Dedifferentiated amniotic fluid mesenchymal stem cell (primary cell): ENCODE results near the gene MRPL52.
"Not testable (repeated sequence)": the region's sequence is repeated elsewhere in the genome, so short reads cannot be mapped to it uniquely, and the experiment has no call there.

ENCODE experiments used
- DNase-seq: peaks from one replicate; pipeline ENCODE4 v3.0.0-alpha.2; 2016; ENCODE audit errors: extremely low spot score

Gene MRPL52

DNA sequence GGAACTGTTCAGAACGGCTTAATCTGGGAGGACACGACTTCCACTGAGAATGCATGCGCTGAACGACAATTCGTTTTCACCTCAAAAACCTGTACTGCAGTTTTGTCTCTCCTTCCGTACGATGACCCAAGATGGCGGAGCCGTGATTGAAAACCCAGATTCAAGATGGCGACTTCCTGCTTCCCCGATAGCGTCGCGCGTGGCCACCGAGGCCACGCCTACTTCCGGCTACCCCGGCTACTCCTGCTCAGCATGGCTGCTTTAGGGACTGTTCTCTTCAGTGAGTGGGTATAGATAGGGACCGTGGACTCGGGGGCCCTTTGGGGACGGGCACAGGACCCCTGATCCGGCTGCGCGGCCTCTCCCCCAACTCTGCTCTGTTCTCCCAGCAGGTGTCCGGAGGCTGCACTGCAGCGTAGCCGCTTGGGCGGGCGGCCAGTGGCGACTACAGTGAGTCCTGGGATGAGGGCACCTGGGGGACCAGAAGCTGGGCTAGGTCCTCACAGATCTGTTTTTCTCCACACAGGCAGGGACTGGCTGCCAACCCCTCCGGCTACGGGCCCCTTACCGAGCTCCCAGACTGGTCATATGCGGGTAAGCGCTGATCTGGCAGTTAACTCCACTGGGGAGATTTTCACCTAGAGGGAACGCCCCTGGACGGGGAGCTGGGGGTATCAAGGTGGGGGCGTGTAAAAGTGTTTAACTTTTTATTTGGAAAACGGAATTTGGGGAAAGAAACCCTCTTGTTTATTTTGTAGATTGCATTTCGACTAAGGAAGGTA is at the start of gene MRPL52:
Gene MRPL52, plus strand, starts transcription at position 227 of the 782 bp plus-strand sequence. Its CDS starts 26 bp downstream, at position 253.
- peak; percentile 86 for DNase-seq

DNA sequence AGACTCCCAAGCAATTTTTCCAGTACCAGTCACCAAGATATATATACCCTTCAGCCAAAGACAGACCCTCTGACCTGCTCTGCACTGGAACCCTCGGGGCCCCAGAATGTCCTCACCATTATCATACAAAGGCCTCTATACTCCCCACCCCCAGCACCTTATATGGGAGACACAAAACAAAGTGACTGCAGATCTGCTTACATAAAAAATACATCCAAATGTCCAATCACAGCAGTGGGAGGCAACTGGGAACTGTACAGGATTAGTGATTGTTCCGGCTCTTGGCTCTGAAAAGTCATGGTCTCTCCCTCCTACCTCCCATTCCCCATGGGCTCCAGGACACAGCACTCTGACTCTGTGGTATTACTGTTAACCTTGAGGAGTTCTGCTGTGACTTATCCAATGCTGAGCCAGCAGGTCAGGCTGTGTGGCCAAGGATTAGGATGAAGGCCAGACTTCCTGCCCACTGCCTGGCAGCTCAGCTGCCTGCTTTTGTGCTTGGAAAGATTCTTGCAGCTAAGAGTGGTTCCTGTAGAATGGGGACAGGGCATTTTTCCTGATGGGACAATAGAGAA is 49.5 kb upstream of the MRPL52 start:
- DNase-seq, result no peak

GRCh38 chr14:22780941-22781300 is 48.8 kb upstream of the MRPL52 start:
- DNase-seq, result no peak

GRCh38 chr14:22781301-22781991 is 48.2 kb upstream of the MRPL52 start:
- no peak for DNase-seq

DNA sequence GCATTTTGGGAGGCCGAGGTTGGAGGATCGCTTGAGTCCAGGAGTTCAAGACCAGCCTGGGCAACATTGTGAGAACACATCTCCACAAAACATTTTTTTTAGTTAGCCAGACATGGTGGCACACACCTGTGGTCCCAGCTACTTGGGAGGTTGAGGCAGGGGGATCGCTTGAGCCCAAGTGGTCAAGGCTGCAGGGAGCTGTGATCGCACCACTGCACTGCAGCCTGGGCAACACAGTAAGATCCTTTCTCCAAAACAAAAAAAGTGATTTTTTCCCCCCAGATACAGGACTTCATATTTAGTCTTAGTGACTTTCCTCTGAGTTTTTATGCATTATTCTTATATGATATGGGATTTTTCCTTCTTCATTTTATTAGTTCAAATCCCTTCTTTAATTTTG is 43.0 kb upstream of the MRPL52 start:
- DNase-seq, result no peak

- peak; percentile 48 for DNase-seq
Observed at GRCh38 chr14:22791301-22791700, 38.4 kb upstream of the MRPL52 start.

- no peak for DNase-seq
Observed at GRCh38 chr14:22792158-22792557, 37.5 kb upstream of the MRPL52 start.

- DNase-seq, result not testable (repeated sequence)
Observed at GRCh38 chr14:22793550-22793949, 36.1 kb upstream of the MRPL52 start.

DNA sequence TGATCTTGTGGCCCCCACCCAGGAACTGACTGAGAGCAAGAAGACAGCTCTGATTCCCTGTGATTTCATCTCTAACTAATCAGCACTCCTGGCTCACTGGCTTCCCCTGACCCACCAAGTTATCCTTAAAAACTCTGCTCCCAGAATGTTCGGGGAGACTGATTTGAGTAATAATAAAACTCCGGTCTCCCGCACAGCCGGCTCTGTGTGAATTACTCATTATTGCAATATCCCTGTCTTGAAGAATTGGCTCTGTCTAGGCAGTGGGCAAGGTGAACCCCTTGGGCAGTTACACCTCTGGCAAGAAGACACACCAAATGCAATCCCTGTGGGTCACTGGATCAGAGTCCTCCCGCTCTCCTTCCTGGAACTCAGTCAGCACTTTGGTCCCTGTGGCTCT is 35.7 kb upstream of the MRPL52 start:
- DNase-seq, result no peak

DNA sequence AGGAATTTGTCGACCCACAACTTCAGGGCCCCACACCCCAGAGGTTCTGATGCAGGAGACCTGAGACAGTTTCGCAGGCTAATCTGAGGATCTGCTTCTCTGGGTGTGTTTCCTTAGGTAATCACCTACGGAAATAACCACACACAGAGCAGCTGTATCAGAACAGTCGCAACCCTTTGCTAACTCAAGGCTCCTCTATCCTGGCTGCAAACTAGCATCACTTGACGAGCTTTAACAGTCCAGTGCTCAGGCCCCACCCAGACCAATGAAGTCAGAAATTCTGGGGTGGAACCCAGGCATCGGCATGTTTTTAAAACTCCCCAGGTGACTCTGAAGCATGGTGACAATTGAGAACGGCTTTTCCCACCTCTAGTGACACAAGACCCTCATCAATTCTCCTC is 35.1 kb upstream of the MRPL52 start:
- no peak for DNase-seq

DNA sequence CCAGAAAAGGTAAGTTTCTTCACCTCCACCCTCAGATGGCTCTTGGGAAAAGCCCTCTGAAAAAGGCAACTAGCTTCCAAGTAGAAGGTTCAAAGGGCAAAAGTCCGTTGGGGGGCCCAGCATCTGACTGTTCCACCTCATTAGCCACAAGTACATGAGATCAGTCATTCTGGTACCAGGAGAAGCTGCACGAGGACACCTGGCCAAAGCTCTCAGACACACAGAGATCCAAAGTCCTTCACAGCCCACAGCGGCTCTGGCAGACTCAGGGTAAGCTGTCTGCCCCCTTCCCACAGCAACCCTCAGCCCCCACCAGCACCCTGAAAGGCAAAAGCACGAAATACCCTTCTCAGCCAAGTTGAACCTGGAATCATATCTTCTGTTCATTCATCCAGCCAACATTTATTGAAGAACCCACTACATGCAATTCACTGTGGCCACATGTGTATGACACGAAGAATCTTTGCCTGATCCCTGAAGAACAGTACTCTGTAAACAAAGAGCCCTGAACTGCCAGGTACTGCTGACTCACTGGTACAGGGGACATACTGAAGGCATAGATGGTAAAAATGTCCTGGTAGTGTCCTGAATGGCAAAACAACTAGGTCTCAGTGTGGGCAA is 33.5 kb upstream of the MRPL52 start:
- no peak for DNase-seq

DNA sequence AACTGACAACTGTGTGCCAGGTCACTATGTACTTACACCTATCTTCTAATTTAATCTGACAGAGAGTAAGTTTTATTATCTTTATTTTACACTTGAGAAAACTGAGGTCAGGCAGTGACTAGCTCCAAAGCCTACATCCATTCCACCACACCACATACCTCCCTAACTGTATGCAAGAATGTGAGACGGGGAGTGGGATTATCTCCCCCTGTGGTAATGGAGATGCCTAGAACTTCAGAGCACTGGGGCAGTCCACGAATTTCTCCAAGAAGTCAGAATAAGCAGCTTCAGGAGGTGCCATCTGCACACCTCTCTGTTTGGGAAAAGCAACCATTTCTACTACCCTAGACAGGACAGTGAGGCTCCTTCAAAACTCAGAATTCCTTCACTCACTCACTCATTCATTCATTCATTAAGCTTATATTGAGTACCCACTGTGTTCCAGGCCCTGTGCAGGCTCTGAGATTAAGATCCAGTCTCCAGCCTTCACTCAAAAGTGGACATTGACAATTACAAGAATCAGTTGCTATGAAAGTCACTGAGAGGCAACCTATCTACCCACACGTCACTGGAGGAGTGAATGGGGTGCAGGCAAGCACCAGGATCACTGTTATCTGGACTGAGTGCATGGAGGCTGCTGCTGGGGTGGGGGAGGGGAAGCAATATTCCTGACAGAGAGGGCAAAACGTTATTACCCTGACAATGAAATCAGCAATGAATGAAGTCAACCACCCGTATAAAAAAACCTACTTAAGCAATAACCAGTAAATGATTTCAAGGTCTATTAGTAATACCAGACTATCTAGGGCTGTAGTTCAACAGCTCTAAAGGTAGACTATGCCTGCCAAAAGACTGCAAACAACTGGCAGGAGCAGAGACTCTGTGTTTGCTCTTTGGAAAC is 32.4 kb upstream of the MRPL52 start:
- no peak for DNase-seq

DNA sequence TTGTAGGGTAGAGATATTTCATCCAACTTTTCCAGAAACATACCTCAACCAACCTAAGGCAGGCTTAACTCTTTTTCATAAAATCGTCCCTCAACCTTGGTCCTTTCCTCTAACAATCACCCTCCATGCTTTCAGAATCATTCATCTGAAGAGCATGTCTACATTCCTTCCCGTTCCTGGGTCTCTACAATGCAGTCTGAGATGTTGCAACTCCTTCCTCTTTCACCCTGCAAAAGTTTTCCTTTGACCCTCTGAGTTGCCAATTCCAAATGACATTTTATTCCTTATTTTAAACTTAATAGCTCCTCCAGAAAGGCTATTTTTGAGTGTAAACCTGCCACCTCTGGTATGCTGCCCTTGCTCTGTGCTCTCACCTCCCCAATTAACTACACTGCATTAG is 31.2 kb upstream of the MRPL52 start:
- DNase-seq, result no peak

- DNase-seq, result no peak
Observed at GRCh38 chr14:22800346-22800745, 29.3 kb upstream of the MRPL52 start.

- DNase-seq, result no peak
Observed at GRCh38 chr14:22801716-22802115, 28.0 kb upstream of the MRPL52 start.

DNA sequence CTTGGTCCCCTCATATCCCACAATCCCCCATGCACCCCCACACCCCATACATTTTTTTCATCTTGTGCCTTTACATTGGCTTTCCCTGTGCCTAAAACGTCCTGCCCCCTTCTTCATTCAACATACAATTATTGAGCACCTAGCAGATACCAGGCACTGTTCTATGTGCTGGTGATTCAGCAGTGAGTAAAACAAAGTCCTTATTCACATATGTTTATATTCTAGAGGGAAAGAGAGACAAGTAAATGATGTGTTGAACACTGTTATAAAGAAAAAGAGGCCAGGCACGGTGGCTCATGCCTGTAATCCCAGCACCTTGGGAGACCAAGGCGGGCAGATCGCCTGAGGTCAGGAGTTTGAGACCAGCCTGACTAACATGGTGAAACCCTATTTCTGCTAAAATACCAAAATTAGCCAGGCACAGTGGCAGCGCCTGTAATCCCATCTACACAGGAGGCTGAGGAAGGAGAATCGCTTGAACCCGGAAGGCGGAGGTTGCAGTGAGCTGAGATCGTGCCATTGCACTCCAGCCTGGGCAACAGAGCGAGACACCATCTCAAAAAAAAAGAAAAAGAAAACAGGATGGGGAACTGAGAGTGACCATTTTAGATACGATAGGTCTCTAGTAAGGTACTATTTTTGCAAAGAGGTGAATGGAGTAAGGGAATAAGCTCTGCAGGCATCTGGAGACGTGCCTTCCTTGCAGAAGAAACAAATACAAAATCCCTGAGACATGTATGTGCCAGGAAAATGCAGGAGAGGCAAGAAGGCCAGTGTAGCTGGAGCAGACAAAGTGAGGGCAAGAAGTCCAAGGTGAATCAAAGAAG is 26.6 kb upstream of the MRPL52 start:
- DNase-seq, result no peak

GRCh38 chr14:22803687-22803974 is 26.1 kb upstream of the MRPL52 start:
- no peak for DNase-seq

DNA sequence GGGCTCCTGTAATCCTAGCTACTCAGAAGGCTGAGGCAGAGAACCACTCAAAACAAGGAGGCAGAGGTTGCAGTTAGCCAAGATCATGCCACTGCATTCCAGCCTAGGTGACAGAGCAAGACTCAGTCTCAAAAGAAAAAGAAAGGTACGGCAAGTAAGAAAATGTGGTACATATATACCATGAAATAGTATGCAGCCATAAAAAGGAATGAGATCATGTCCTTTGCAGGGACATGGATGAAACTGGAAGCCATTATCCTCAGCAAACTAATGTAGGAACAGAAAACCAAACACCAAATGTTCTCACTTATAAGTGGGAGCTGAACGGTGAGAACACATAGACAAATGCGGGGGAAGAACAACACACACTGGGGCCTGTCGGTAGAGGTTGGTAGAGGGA is 24.5 kb upstream of the MRPL52 start:
- DNase-seq, result not testable (repeated sequence)

GRCh38 chr14:22807432-22808087 is 22.1 kb upstream of the MRPL52 start:
- no peak for DNase-seq
